Measurements from ENCODE around the gene PGRMC1.

DNA sequence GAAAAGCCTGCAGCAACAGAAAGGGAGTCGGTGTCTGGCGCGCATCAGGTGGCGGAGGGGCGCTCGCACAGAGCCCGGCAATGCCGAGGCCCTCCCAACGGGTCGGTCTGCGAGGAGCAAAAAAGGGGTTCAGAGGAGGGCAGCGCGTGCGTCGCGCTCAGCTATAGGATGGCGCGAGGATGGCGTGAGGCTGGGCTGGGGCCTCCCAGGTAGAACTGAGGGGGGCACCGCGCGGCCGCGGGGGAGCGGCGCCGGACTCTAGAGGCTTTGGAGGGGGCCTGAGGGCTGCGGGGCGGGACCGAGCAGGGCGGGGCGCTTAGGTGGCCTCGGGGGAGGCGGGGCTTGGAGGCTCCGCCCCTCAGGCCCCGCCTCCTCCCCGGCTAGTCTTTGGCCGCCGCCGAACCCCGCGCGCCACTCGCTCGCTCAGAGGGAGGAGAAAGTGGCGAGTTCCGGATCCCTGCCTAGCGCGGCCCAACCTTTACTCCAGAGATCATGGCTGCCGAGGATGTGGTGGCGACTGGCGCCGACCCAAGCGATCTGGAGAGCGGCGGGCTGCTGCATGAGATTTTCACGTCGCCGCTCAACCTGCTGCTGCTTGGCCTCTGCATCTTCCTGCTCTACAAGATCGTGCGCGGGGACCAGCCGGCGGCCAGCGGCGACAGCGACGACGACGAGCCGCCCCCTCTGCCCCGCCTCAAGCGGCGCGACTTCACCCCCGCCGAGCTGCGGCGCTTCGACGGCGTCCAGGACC is at the start of gene PGRMC1:
- TF ChIP-seq ISL1 (CRISPR knock-in tag; IDR thresholded peaks at IDR 0.05) (no peak), PATZ1 (CRISPR knock-in tag; IDR thresholded peaks at IDR 0.05; ENCODE audit: borderline replicate concordance) (no peak), BACH2 (CRISPR knock-in tag; IDR thresholded peaks at IDR 0.05; ENCODE audit: borderline replicate concordance) (no peak)
- TF ChIP-seq, protein P1, sequence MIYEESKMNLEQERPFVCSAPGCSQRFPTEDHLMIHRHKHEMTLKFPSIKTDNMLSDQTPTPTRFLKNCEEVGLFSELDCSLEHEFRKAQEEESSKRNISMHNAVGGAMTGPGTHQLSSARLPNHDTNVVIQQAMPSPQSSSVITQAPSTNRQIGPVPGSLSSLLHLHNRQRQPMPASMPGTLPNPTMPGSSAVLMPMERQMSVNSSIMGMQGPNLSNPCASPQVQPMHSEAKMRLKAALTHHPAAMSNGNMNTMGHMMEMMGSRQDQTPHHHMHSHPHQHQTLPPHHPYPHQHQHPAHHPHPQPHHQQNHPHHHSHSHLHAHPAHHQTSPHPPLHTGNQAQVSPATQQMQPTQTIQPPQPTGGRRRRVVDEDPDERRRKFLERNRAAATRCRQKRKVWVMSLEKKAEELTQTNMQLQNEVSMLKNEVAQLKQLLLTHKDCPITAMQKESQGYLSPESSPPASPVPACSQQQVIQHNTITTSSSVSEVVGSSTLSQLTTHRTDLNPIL (CRISPR knock-in tag; IDR thresholded peaks at IDR 0.05; ENCODE audit: low read depth) = no peak

All from SK-N-SH treated with all-trans-retinoic acid at 6 μM for 48 hours (cell line).